ENCODE data around the gene NR0B2.
"Not testable (repeated sequence)": the region's sequence is repeated elsewhere in the genome, so short reads cannot be mapped to it uniquely, and the experiment has no call there.

The NR0B2 gene

DNA sequence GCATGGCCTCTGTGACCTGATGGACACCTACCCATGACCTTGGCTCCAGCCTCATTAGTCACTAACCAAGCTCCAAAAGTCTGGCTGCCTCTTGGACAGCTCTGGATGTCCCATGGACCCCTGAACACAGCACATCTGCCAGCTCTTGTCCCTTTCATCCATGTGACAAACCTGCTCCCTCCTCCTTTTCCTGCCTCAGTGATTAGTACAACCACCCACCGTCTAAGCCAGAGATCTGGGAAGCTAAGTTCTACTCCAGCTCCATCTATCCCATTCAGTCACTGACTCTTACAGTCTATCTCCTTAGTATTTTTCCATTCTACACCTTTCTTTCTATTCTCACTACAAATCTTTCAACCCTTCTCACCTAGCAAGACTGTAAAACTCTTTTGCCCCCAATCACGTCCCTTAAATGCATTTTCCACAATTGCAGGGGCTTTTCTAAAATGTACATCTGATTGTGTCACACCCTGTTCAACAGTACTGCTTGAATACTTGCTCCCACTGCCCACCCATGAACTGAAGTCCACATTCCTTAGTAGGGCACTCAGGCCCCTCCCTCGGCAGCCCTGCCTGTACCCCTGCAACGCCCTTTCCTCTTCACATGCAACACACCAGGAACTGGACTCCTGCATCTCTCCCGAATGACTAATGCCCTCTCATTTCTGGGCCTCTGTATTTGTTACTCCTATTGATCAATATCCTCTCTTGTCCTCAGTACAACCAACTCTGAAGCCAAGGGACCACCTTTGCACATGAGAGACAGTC, 30.9 kb downstream of the NR0B2 start:
- H3K4me1 Mint-ChIP-seq = peaks cover 4% of the 10 kb centered on the region
- no peaks in the 10 kb centered on the region for H3K27me3 Mint-ChIP-seq (ENCODE audit: low read depth)
- no peaks in the 10 kb centered on the region for H3K9me3 Mint-ChIP-seq
- H3K36me3 Mint-ChIP-seq (ENCODE audit: low read depth) = peaks cover 54% of the 10 kb centered on the region
- H3K27ac Mint-ChIP-seq = no peak overlapping the region
- H3K4me3 Mint-ChIP-seq = no peak overlapping the region
- TF ChIP-seq, protein P1, sequence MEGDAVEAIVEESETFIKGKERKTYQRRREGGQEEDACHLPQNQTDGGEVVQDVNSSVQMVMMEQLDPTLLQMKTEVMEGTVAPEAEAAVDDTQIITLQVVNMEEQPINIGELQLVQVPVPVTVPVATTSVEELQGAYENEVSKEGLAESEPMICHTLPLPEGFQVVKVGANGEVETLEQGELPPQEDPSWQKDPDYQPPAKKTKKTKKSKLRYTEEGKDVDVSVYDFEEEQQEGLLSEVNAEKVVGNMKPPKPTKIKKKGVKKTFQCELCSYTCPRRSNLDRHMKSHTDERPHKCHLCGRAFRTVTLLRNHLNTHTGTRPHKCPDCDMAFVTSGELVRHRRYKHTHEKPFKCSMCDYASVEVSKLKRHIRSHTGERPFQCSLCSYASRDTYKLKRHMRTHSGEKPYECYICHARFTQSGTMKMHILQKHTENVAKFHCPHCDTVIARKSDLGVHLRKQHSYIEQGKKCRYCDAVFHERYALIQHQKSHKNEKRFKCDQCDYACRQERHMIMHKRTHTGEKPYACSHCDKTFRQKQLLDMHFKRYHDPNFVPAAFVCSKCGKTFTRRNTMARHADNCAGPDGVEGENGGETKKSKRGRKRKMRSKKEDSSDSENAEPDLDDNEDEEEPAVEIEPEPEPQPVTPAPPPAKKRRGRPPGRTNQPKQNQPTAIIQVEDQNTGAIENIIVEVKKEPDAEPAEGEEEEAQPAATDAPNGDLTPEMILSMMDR (IDR thresholded peaks at IDR 0.05; ENCODE audit: unreplicated experiment in 3 of 3) = no peak

DNA sequence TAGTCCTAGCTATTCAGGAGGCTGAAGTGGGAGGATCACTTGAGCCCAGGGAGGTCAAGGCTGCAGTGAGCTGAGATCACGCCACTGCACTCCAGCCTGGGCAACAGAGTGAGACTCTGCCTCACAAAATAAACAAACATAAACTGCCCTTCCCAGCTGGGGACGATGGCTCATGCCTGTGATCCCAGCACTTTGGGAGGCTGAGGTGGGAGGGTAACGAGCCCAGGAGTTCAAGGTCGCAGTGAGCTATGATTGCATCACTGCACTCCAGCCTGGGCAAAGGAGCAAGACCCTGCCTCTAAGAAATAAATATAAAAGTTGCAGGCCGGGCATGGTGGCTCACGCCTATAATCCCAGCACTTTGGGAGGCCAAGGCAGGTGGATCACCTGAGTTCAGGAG, 32.2 kb downstream of the NR0B2 start:
- not testable (repeated sequence) for H3K27ac Mint-ChIP-seq; H3K4me1 Mint-ChIP-seq; H3K9me3 Mint-ChIP-seq; H3K4me3 Mint-ChIP-seq; H3K27me3 Mint-ChIP-seq (ENCODE audit: low read depth)
- peaks cover 48% of the 10 kb centered on the region for H3K36me3 Mint-ChIP-seq (ENCODE audit: low read depth)

DNA sequence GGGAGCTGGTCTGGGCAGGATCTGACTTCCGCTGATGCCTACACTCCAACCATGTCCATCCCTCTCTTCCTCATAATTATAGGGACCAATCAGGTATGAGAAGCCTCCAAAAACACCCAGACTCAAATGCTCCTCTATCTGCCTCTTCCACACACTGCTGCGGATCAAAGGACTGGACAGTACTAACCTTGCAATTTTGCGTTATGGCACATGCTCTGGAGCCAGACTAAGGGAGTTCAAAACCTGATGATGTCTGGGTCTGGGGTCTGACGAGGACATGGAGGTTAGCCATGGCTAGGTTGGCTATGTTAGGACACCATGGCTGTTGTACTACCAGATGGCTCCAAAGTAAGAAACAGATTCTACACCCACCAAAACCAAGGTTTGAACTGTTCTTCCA, 34.0 kb downstream of the NR0B2 start:
- H3K27ac Mint-ChIP-seq = no peak overlapping the region
- no peaks in the 10 kb centered on the region for H3K27me3 Mint-ChIP-seq (ENCODE audit: low read depth)
- H3K4me1 Mint-ChIP-seq = no peaks in the 10 kb centered on the region
- no peaks in the 10 kb centered on the region for H3K9me3 Mint-ChIP-seq
- peaks cover 41% of the 10 kb centered on the region for H3K36me3 Mint-ChIP-seq (ENCODE audit: low read depth)
- H3K4me3 Mint-ChIP-seq = no peak overlapping the region
- TF ChIP-seq, protein P1 (IDR thresholded peaks at IDR 0.05; ENCODE audit: unreplicated experiment in 3 of 3) = no peak

DNA sequence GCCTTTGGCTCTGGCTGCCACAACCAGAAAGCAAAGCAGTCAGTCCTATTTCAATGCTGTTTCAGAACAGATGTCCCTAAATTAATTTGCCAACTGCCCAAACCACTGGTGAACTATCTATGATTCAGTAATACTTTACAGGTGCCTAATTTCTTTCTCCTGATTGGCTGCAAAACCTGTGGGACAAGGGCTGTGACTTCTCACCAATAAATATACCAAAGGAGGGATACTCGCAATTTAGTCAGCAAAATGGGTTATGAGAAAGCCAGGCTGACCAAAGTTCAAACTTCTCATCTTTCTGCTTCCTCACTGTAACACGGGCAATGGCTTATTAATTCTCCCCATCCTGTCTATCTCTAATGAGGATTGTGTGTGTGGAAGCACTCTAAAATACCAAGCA, 36.4 kb downstream of the NR0B2 start:
- no peaks in the 10 kb centered on the region for H3K27me3 Mint-ChIP-seq (ENCODE audit: low read depth)
- H3K27ac Mint-ChIP-seq = no peak overlapping the region
- H3K9me3 Mint-ChIP-seq = no peaks in the 10 kb centered on the region
- peaks cover 18% of the 10 kb centered on the region for H3K36me3 Mint-ChIP-seq (ENCODE audit: low read depth)
- H3K4me1 Mint-ChIP-seq = no peaks in the 10 kb centered on the region
- TF ChIP-seq, protein P1 (IDR thresholded peaks at IDR 0.05; ENCODE audit: unreplicated experiment in 3 of 3) = no peak
- no peak overlapping the region for H3K4me3 Mint-ChIP-seq

DNA sequence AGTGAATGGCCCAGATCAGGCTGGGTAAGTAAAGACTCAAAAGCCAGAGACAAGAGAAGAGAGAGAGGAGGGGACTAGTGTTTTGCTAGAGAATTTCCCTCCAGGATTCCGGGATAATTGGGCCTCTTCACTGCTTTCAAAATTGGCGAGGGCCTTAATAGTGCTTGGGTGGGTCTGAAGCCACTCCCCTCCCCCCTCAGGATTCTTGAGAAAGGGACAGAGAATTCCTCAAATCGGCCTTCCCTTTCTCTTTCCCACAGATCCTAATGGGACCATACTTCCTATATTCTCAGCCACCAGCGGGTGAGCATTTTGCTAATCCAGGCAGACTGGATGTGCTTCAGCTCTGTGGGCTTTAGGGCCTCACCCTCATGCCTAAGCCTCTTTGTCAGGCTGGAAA, 38.9 kb downstream of the NR0B2 start:
- no peaks in the 10 kb centered on the region for H3K27me3 Mint-ChIP-seq (ENCODE audit: low read depth)

DNA sequence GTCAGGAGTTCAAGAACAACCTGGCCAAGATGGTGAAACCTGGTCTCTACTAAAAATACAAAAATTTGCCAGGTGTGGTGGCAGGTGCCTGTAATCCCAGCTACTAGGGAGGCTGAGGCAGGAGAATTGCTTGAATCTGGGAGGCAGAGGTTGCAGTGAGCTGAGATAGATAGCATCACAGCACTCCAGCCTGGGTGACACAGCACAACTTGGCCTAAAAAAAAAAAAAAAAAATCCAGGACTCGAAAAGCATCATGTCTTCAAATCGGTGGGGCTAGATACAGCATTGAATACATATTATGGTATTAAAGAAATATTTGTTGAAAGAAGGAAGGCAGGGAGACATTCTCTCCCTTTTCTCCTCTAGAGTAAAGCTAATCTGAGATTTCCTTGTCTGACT, 40.7 kb downstream of the NR0B2 start:
- H3K36me3 Mint-ChIP-seq (ENCODE audit: low read depth); H3K4me1 Mint-ChIP-seq; H3K27ac Mint-ChIP-seq; H3K4me3 Mint-ChIP-seq; H3K9me3 Mint-ChIP-seq; H3K27me3 Mint-ChIP-seq (ENCODE audit: low read depth): not testable (repeated sequence)

More for the DNA sequence above, 38.9 kb downstream of the NR0B2 start:
- Mint-ChIP-seq H3K9me3 (no peaks in the 10 kb centered on the region), H3K4me1 (no peaks in the 10 kb centered on the region), H3K4me3 (no peak overlapping the region), H3K27ac (no peak overlapping the region), H3K36me3 (ENCODE audit: low read depth) (peaks cover 9% of the 10 kb centered on the region)
- TF ChIP-seq, protein P1 (IDR thresholded peaks at IDR 0.05; ENCODE audit: unreplicated experiment in 3 of 3) = no peak
